Panc1 (cell line): ENCODE data around the gene CHN1. TPM values are rescaled to one million over a fixed set of nuclear protein-coding genes. Genes with fewer than 3 reads are reported as not detected.

Experiments
- ATAC-seq: fragments of 200-7000 bp; cut with Tn5 transposase; 2 replicates; pipeline ENCODE4 v1.9.1; 2020; ENCODE audit warnings: mild to moderate bottlenecking, moderate library complexity
- BruUV-seq: library from RNA; stranded (reverse); fragments of 400-500 nt; replicated peaks from 2 replicates; lab custom pipeline; 2021; lab: Mats Ljungman, UMichigan
- CTCF ChIA-PET: fragments of 300-600 bp; sonication (Branson Sonifier 250); formaldehyde crosslinking; loops from one replicate; lab custom pipeline; 2022; ENCODE audit warnings: antibody characterized with exemption; lab: Charles Lee
- POLR2A ChIA-PET: fragments of 300-600 bp; sonication (Branson Sonifier 250); formaldehyde crosslinking; loops from one replicate; lab custom pipeline; 2022; ENCODE audit warnings: antibody characterized with exemption; lab: Charles Lee
- DNase-seq: peaks from one replicate; pipeline ENCODE4 v3.0.0-alpha.2; 2010; ENCODE audit warnings: low read depth, low spot score
- H3K27ac ChIP-seq: 2 replicates; pipeline ENCODE4 v1.5.1; 2011; ENCODE audit warnings: mild to moderate bottlenecking, low read length, inconsistent platforms
- H3K27me3 ChIP-seq: fragments of 200-500 bp; sonication (Bioruptor generic); 2 replicates; pipeline ENCODE4 v1.6.0; 2014; ENCODE audit warnings: low read length, inconsistent platforms; ENCODE audit not compliant: control insufficient read depth, insufficient read depth
- H3K36me3 ChIP-seq: fragments of 200-500 bp; sonication (Bioruptor generic); 2 replicates; pipeline ENCODE4 v1.5.1; 2014; ENCODE audit warnings: inconsistent platforms, mild to moderate bottlenecking, low read length, moderate library complexity; ENCODE audit not compliant: control insufficient read depth, insufficient read depth
- H3K4me1 ChIP-seq: 2 replicates; pipeline ENCODE4 v1.5.1; 2011; ENCODE audit warnings: inconsistent platforms, mild to moderate bottlenecking, low read length, moderate library complexity; ENCODE audit not compliant: control insufficient read depth, insufficient read depth
- H3K4me3 ChIP-seq, 2 experiments: 2 replicates each; pipeline ENCODE4 v1.5.1; 2011 to 2012; ENCODE audit warnings: low read depth in 2 of 2, low read length in 2 of 2, mild to moderate bottlenecking in 2 of 2, inconsistent platforms in 1 of 2, moderate library complexity in 1 of 2
- H3K9me3 ChIP-seq: fragments of 200-500 bp; sonication (Bioruptor generic); 2 replicates; pipeline ENCODE4 v1.5.1; 2014; ENCODE audit warnings: low read depth, mild to moderate bottlenecking, inconsistent platforms, low read length, moderate library complexity; ENCODE audit not compliant: control insufficient read depth, insufficient read depth
- CTCF ChIP-seq: fragments of 450-650 bp; IDR thresholded peaks from 2 replicates; pipeline ENCODE4 v1.5.1; 2017; ENCODE audit warnings: mild to moderate bottlenecking
- POLR2AphosphoS5 ChIP-seq: IDR thresholded peaks from 2 replicates; pipeline ENCODE4 v1.6.1; 2012; ENCODE audit warnings: mild to moderate bottlenecking, low read depth, low read length, moderate library complexity
- REST ChIP-seq, 2 experiments: IDR thresholded peaks; 2 replicates each; pipeline ENCODE4 v1.6.1; 2011 to 2012; ENCODE audit warnings: low read depth in 2 of 2, control low read depth in 1 of 2, low read length in 1 of 2, mild to moderate bottlenecking in 1 of 2, moderate library complexity in 1 of 2; ENCODE audit not compliant: insufficient read depth in 1 of 2
- SIN3A ChIP-seq: IDR thresholded peaks from 2 replicates; pipeline ENCODE4 v1.6.1; 2012; ENCODE audit warnings: low read depth, mild to moderate bottlenecking, low read length, moderate library complexity, borderline replicate concordance; ENCODE audit not compliant: insufficient read depth
- TCF7L2 ChIP-seq: IDR thresholded peaks from 2 replicates; pipeline ENCODE4 v1.6.1; 2011; ENCODE audit warnings: mild to moderate bottlenecking, low read depth, low read length, inconsistent platforms
- in situ Hi-C: cut with HindIII; loops from 2 replicates; pipeline ENCODE4 v1.10.0; 2016; ENCODE audit warnings: low sequenced_read_pairs, low pct_unique_long_range_greater_than_20kb
- intact Hi-C: fragments of 100-400 bp; cut with micrococcal nuclease; formaldehyde crosslinking; loops from one replicate; pipeline ENCODE4 v1.10.0; 2022; ENCODE audit not compliant: unreplicated experiment
- total RNA-seq: library from RNA; stranded (reverse); gene quantifications from one replicate; pipeline ENCODE4 v1.2.1, GENCODE V29; 2021; ENCODE audit not compliant: unreplicated experiment

CHN1 gene
- total RNA-seq, 1 experiment from 2014 or later, result 20.8 TPM

DNA sequence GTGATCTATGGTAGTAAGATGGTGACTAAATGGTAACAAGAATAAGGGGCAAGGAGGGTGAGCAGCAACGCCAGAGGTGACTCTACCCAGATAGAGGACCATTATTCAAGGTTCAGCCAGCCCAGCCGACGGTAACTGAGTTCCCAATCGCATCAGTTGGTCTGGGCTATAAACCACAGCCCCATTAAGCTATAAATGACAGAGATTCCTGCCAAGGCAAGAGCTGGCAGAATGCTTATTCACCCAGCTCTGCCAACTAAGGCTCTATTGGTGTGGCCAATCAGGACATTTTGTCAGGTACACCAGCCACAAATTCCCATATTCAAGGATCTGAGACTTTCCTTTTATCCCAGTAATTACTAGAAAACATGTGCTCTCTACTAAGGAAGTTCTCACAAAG is 3.6 kb downstream of the CHN1 start:
- CTCF ChIA-PET, result interaction anchor here (0.6 kb wide), 1 partner anchor 300 kb away, joined by 5 read pairs; no protein-coding TSS in a partner anchor
- in situ Hi-C loops (no loop called here), intact Hi-C loops (no loop called here)
- POLR2A ChIA-PET, result no interaction called here
- no peak for TF ChIP-seq TCF7L2
- no peak for TF ChIP-seq CTCF
- no peak for TF ChIP-seq REST (IDR thresholded peaks at IDR 0.05; ENCODE audit: insufficient read depth in 1 of 2, low read depth in 2 of 2, low read length in 1 of 2)
- TF ChIP-seq SIN3A, result no peak
- no peak for TF ChIP-seq POLR2AphosphoS5
- Histone ChIP-seq H3K4me3 (no peak overlapping the region), H3K27ac (no peak overlapping the region), H3K27me3 (peaks cover 2% of the 10 kb centered on the region; the same call in 1 of the 2 replicates), H3K4me1 (peaks cover 22% of the 10 kb centered on the region), H3K9me3 (no peaks in the 10 kb centered on the region), H3K36me3 (no peaks in the 10 kb centered on the region)
- no peak for DNase-seq
- no TSS peak for BruUV-seq
- no peak for ATAC-seq

DNA sequence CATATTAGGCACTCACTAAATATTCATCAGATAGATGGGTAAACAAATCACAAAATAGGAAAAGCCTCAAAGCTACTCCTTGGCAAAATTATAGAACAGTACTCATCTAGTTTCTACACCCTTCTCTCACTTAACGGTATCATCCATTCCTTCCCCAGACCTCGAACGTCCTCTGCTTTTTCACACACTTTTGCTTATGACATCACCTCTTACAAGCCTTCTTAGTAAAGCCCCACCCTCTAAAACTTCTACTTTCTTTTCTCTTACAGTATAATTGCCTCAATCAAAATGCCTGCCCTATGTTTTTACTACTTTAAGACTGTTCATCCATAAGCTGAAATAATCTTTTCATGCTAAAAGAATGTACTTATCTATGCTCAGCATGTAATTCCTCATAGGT is 8.1 kb downstream of the CHN1 start:
- DNase-seq, result no peak
- intact Hi-C loops, result no loop called here
- no peaks in the 10 kb centered on the region for H3K9me3 ChIP-seq
- ATAC-seq, result no peak
- BruUV-seq, result no TSS peak
- H3K4me1 ChIP-seq, result peaks cover 8% of the 10 kb centered on the region; the same call in 1 of the 2 replicates
- TF ChIP-seq SIN3A, result no peak
- no peak for TF ChIP-seq TCF7L2
- CTCF ChIA-PET, result no interaction called here
- no peaks in the 10 kb centered on the region for H3K27me3 ChIP-seq
- in situ Hi-C loops, result no loop called here
- no peaks in the 10 kb centered on the region for H3K36me3 ChIP-seq
- POLR2A ChIA-PET, result no interaction called here
- H3K27ac ChIP-seq, result no peak overlapping the region
- H3K4me3 ChIP-seq, result no peak overlapping the region

GRCh38 chr2:174996622-174997021 is 8.6 kb downstream of the CHN1 start:
- Histone ChIP-seq H3K27me3 (no peaks in the 10 kb centered on the region), H3K4me3 (no peak overlapping the region), H3K4me1 (peaks cover 8% of the 10 kb centered on the region; the same call in 1 of the 2 replicates), H3K36me3 (no peaks in the 10 kb centered on the region), H3K27ac (no peak overlapping the region), H3K9me3 (no peaks in the 10 kb centered on the region)
- no TSS peak for BruUV-seq
- intact Hi-C loops, result no loop called here
- CTCF ChIA-PET, result no interaction called here
- POLR2A ChIA-PET, result no interaction called here
- ATAC-seq (no peak), DNase-seq (no peak)
- in situ Hi-C loops, result no loop called here
- TF ChIP-seq REST (IDR thresholded peaks at IDR 0.05; ENCODE audit: insufficient read depth in 1 of 2, low read depth in 2 of 2, low read length in 1 of 2) (no peak), SIN3A (no peak), TCF7L2 (no peak), CTCF (no peak)
